K562 (cell line): Measurements from ENCODE around the gene ZNF280C. TPM values are rescaled to one million over a fixed set of nuclear protein-coding genes. Genes with fewer than 3 reads are reported as not detected.

ENCODE experiments used
- ADNP ChIP-seq: fragments of 200-800 bp; sonication (Bioruptor generic); IDR thresholded peaks from 2 replicates; pipeline ENCODE4 v1.6.1; 2016; ENCODE audit warnings: missing genetic modification characterization, missing compliant biosample characterization
- ASH1L ChIP-seq: fragments of 450-650 bp; IDR thresholded peaks from 2 replicates; pipeline ENCODE4 v1.6.1; 2018; ENCODE audit warnings: borderline replicate concordance, mild to moderate bottlenecking, low read depth; ENCODE audit not compliant: partially characterized antibody
- FOXK2 ChIP-seq, 2 experiments: fragments of 450-650 bp; IDR thresholded peaks in 1 of 2; conservative IDR thresholded peaks in 1 of 2; 2 replicates each; pipeline ENCODE4 v1.6.1; 2016; ENCODE audit warnings: low read depth in 2 of 2, mild to moderate bottlenecking in 1 of 2
- GATAD2A ChIP-seq: fragments of 450-650 bp; IDR thresholded peaks from 2 replicates; pipeline ENCODE4 v1.6.1; 2017
- HDAC8 ChIP-seq: fragments of 450-650 bp; IDR thresholded peaks from 2 replicates; pipeline ENCODE4 v1.6.1; 2016; ENCODE audit warnings: mild to moderate bottlenecking, missing genetic modification characterization, moderate library complexity, missing compliant biosample characterization
- HNRNPH1 ChIP-seq: fragments of 200-400 bp; formaldehyde crosslinking; optimal IDR thresholded peaks from 2 replicates; pipeline ENCODE3; 2017; ENCODE audit warnings: low read depth, mild to moderate bottlenecking, low read length, moderate library complexity
- ILF3 ChIP-seq: fragments of 450-650 bp; IDR thresholded peaks from 2 replicates; pipeline ENCODE4 v1.6.1; 2018; ENCODE audit warnings: antibody characterized with exemption, mild to moderate bottlenecking, moderate library complexity, borderline replicate concordance
- MCM2 ChIP-seq: fragments of 450-650 bp; IDR thresholded peaks from 2 replicates; pipeline ENCODE4 v1.6.1; 2017; ENCODE audit warnings: low read depth, mild to moderate bottlenecking
- NELFE ChIP-seq: IDR thresholded peaks from 2 replicates; pipeline ENCODE4 v1.6.1; 2011; ENCODE audit warnings: mild to moderate bottlenecking; ENCODE audit not compliant: insufficient read depth, insufficient read length
- SIX5 ChIP-seq, 2 experiments: IDR thresholded peaks; 2 replicates each; pipeline ENCODE4 v1.6.1; 2011; ENCODE audit warnings: low read length in 2 of 2, borderline replicate concordance in 1 of 2, low read depth in 1 of 2, mild to moderate bottlenecking in 1 of 2, moderate library complexity in 1 of 2; ENCODE audit not compliant: insufficient read depth in 1 of 2
- STAT5A ChIP-seq: IDR thresholded peaks from 2 replicates; pipeline ENCODE4 v1.6.1; 2012; ENCODE audit warnings: low read length, inconsistent platforms, borderline replicate concordance
- SUPT5H ChIP-seq: fragments of 450-650 bp; IDR thresholded peaks from 2 replicates; pipeline ENCODE4 v1.6.1; 2016
- THAP7 ChIP-seq: fragments of 250-450 bp; sonication (Bioruptor Pico); IDR thresholded peaks from 2 replicates; pipeline ENCODE4 v1.5.0; 2021
- WHSC1 ChIP-seq: IDR thresholded peaks from one replicate; pipeline ENCODE4 v1.6.1; 2012; ENCODE audit warnings: low read length, control low read depth, inconsistent platforms
- ZBED1 ChIP-seq: IDR thresholded peaks from 2 replicates; pipeline ENCODE4 v1.6.1; 2014
- ZBTB26 ChIP-seq: fragments of 450-650 bp; formaldehyde crosslinking; IDR thresholded peaks from 2 replicates; pipeline ENCODE4 v1.4.0; 2022; ENCODE audit warnings: missing genetic modification characterization
- ZC3H4 ChIP-seq: sonication (generic); formaldehyde crosslinking; IDR thresholded peaks from 2 replicates; pipeline ENCODE4 v1.9.0; 2021; ENCODE audit warnings: missing genetic modification reagents, borderline replicate concordance
- ZNF184 ChIP-seq: sonication (generic); formaldehyde crosslinking; IDR thresholded peaks from 2 replicates; pipeline ENCODE4 v1.5.0; 2020; ENCODE audit warnings: missing genetic modification reagents
- ZNF436 ChIP-seq: fragments of 250-450, 450-650 bp; sonication (Bioruptor Pico); formaldehyde crosslinking; IDR thresholded peaks from 2 replicates; pipeline ENCODE4 v1.7.0; 2020; ENCODE audit warnings: mild to moderate bottlenecking
- ZNF445 ChIP-seq: fragments of 250-450 bp; sonication (Bioruptor Pico); IDR thresholded peaks from 2 replicates; pipeline ENCODE4 v1.4.0; 2020; ENCODE audit warnings: low read depth, mild to moderate bottlenecking, moderate library complexity
- ZNF586 ChIP-seq: fragments of 450-650 bp; formaldehyde crosslinking; conservative IDR thresholded peaks from 2 replicates; pipeline ENCODE4 v1.4.0; 2020; ENCODE audit warnings: mild to moderate bottlenecking, moderate library complexity
- ZNF592 ChIP-seq: fragments of 450-650 bp; IDR thresholded peaks from 2 replicates; pipeline ENCODE4 v1.6.1; 2017; ENCODE audit warnings: antibody characterized with exemption, mild to moderate bottlenecking
- polyA plus RNA-seq, 8 experiments: library from polyadenylated mRNA; depleted of rRNA in 4 of 8; stranded (reverse) in 5 of 8; unstranded in 3 of 8; fragments of >200 nt; fragmentation: Nextera tagmentation in 2 of 8; fragmentation: Illumina TruSeq in 1 of 8; extraction: Ambion mirVana in 2 of 8; extraction: Trizol in 1 of 8; gene quantifications; 2 replicates each; pipeline versions ENCODE4 v1.2.1 to v1.2.3, GENCODE V29; 2011 to 2014; ENCODE audit warnings: inconsistent platforms in 1 of 8, missing spikeins in 1 of 8
- total RNA-seq, 7 experiments: library from RNA; depleted of rRNA in 6 of 7; stranded (reverse); fragments of >200 nt in 6 of 7; fragmentation: Illumina TruSeq in 2 of 7; extraction: Trizol in 2 of 7; gene quantifications; 2 replicates each; pipeline versions ENCODE4 v1.2.1 to v1.2.3, GENCODE V29; 2011 to 2021; ENCODE audit warnings: low replicate concordance in 1 of 7

The ZNF280C gene
- total and polyA plus RNA-seq, 9 of the 15 experiments (the other 6 are each of a cell fraction or from before 2014, with no cell fraction given), result 1.6 to 8.3 (median 4.4) TPM

GRCh38 chrX:130165703-130166502, 102.8 kb downstream of the ZNF280C start, which contains the start of gene AIFM1 (continued):
- TF ChIP-seq MCM2 (no peak), NELFE (no peak), FOXK2 (conservative IDR thresholded peaks at IDR 0.05 in 1 of 2, IDR thresholded peaks at IDR 0.05 in 1 of 2; ENCODE audit: low read depth in 2 of 2) (peak; percentile 28 to 63; a peak in 1 of 4 replicates), ASH1L (no peak), ILF3 (no peak), HNRNPH1 (no peak), ZC3H4 (CRISPR knock-in tag) (no peak), ADNP (tag) (no peak), STAT5A (peak; percentile 45; the same call in 1 of the 2 replicates), ZNF436 (CRISPR knock-in tag) (no peak), ZNF592 (no peak), SIX5 (IDR thresholded peaks at IDR 0.05; ENCODE audit: borderline replicate concordance in 1 of 2, insufficient read depth in 1 of 2, low read depth in 1 of 2, low read length in 2 of 2) (no peak), HDAC8 (no peak), ZNF184 (CRISPR knock-in tag) (no peak), ZNF445 (CRISPR knock-in tag) (no peak), THAP7 (no peak), WHSC1 (no peak), ZNF586 (CRISPR knock-in tag) (no peak), ZBED1 (no peak), ZBTB26 (no peak), GATAD2A (no peak), SUPT5H (peak; percentile 87)
